OCI-LY3 (cell line): ENCODE data around the gene PAX5.

Experiments used
- H2AFZ ChIP-seq: fragments of 200-600, 300-600 bp; shearing (Covaris generic); 2 replicates; pipeline ENCODE4 v1.6.0; 2014; ENCODE audit warnings: antibody characterized with exemption, low read depth, low read length
- H3K27ac ChIP-seq: fragments of 200-600, 300-600 bp; sonication (generic); 2 replicates; pipeline ENCODE4 v1.5.1; 2014; ENCODE audit warnings: mild to moderate bottlenecking, low read length, moderate library complexity, mixed read lengths
- H3K27me3 ChIP-seq: fragments of 200-600, 300-600 bp; sonication (generic); 2 replicates; pipeline ENCODE4 v1.6.1; 2014; ENCODE audit warnings: low read depth, low read length, mixed read lengths
- H3K36me3 ChIP-seq: fragments of 200-600, 300-600 bp; sonication (generic); replicated peaks from 2 replicates; pipeline ENCODE3; 2014; ENCODE audit warnings: low read depth, low read length, mixed read lengths
- H3K4me1 ChIP-seq: fragments of 300-600, 200-600 bp; sonication (generic); 2 replicates; pipeline ENCODE4 v1.6.1; 2014; ENCODE audit warnings: low read length, mixed read lengths
- H3K4me2 ChIP-seq: fragments of 200-600, 300-600 bp; sonication (generic); 2 replicates; pipeline ENCODE4 v1.6.1; 2014; ENCODE audit warnings: low read length, mixed read lengths
- H3K4me3 ChIP-seq: fragments of 300-600, 200-600 bp; sonication (generic); 2 replicates; pipeline ENCODE4 v1.5.1; 2014; ENCODE audit warnings: antibody characterized with exemption, mild to moderate bottlenecking, low read length, moderate library complexity
- H3K79me2 ChIP-seq: fragments of 300-600, 200-600 bp; shearing (Covaris generic); 2 replicates; pipeline ENCODE4 v1.6.1; 2014; ENCODE audit warnings: mild to moderate bottlenecking, low read length, mixed read lengths
- H3K9ac ChIP-seq: fragments of 300-600, 200-600 bp; shearing (Covaris generic); 2 replicates; pipeline ENCODE4 v1.6.0; 2014; ENCODE audit warnings: mild to moderate bottlenecking, low read length, moderate library complexity
- H3K9me3 ChIP-seq: fragments of 200-600, 300-600 bp; shearing (Covaris generic); 2 replicates; pipeline ENCODE4 v1.6.1; 2014; ENCODE audit warnings: low read length, mixed read lengths; ENCODE audit not compliant: insufficient read depth
- H4K20me1 ChIP-seq: fragments of 200-600, 300-600 bp; sonication (generic); 2 replicates; pipeline ENCODE4 v1.6.1; 2016; ENCODE audit warnings: low read length, mixed read lengths; ENCODE audit not compliant: insufficient read depth
- CTCF ChIP-seq: fragments of 200-600, 300-600 bp; sonication (generic); IDR thresholded peaks from 2 replicates; pipeline ENCODE4 v1.5.1; 2014; ENCODE audit warnings: antibody characterized with exemption, low read length, low read depth
- EZH2phosphoT487 ChIP-seq: fragments of 200-600 bp; shearing (Covaris generic); IDR thresholded peaks from 2 replicates; pipeline ENCODE4 v1.6.1; 2018; ENCODE audit warnings: antibody characterized with exemption, mixed run types, low read depth

PAX5 gene

GRCh38 chr9:36959681-36960574, 74.1 kb downstream of the PAX5 start:
- Histone ChIP-seq H3K9me3 (no peaks in the 10 kb centered on the region), H3K27ac (no peak overlapping the region), H2AFZ (no peak overlapping the region), H3K4me3 (no peak overlapping the region), H3K79me2 (peaks cover 83% of the 10 kb centered on the region), H3K36me3 (peaks cover 85% of the 10 kb centered on the region), H3K4me1 (no peaks in the 10 kb centered on the region), H3K27me3 (no peaks in the 10 kb centered on the region), H4K20me1 (peaks cover 76% of the 10 kb centered on the region), H3K9ac (no peak overlapping the region), H3K4me2 (no peak overlapping the region)
- no peak for TF ChIP-seq EZH2phosphoT487
- no peak for TF ChIP-seq CTCF

GRCh38 chr9:36956908-36957307, 77.2 kb downstream of the PAX5 start:
- H2AFZ ChIP-seq = no peak overlapping the region
- H3K4me1 ChIP-seq = peaks cover 1% of the 10 kb centered on the region; the same call in 1 of the 2 replicates
- peaks cover 76% of the 10 kb centered on the region for H3K79me2 ChIP-seq
- no peak overlapping the region for H3K4me3 ChIP-seq
- no peak overlapping the region for H3K9ac ChIP-seq
- peaks cover 84% of the 10 kb centered on the region for H3K36me3 ChIP-seq
- no peak overlapping the region for H3K4me2 ChIP-seq
- H3K9me3 ChIP-seq = no peaks in the 10 kb centered on the region
- H4K20me1 ChIP-seq = peaks cover 57% of the 10 kb centered on the region
- no peak for TF ChIP-seq CTCF
- TF ChIP-seq EZH2phosphoT487 = no peak
- no peak overlapping the region for H3K27ac ChIP-seq
- no peaks in the 10 kb centered on the region for H3K27me3 ChIP-seq

- H3K27me3 ChIP-seq = no peaks in the 10 kb centered on the region
- H4K20me1 ChIP-seq = peaks cover 43% of the 10 kb centered on the region
- no peaks in the 10 kb centered on the region for H3K9me3 ChIP-seq
- no peak overlapping the region for H3K4me2 ChIP-seq
- H3K4me3 ChIP-seq = no peak overlapping the region
- H3K9ac ChIP-seq = no peak overlapping the region
- TF ChIP-seq CTCF (no peak), EZH2phosphoT487 (no peak)
- no peak overlapping the region for H3K27ac ChIP-seq
- no peak overlapping the region for H2AFZ ChIP-seq
- peaks cover 60% of the 10 kb centered on the region for H3K36me3 ChIP-seq
- peaks cover 44% of the 10 kb centered on the region for H3K4me1 ChIP-seq
- peaks cover 76% of the 10 kb centered on the region for H3K79me2 ChIP-seq
Measured at GRCh38 chr9:36950389-36950788, 83.7 kb downstream of the PAX5 start.

DNA sequence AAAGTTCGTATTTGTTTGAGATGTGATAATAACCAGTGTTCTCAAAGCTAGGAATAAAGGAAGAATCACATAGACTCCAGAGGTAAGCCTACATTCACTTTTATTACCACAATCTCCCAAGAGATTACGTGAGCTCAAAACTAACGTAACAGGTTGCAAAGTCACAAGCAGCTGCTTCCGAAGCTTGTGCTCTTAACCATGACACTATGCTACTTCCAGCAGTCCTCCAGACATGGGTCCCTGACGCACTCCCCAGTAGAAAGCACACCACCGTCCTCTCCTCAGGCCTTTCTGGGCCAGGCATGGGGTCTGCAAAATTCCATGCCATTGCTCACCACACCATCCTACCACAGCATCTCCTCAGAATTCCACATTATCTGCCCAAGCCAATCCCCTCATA, 84.6 kb downstream of the PAX5 start:
- 0 out of 2 replicates have a peak overlapping the region, but pooled peaks have one; percentile 2 for H3K27ac ChIP-seq
- H4K20me1 ChIP-seq = peaks cover 51% of the 10 kb centered on the region
- no peak overlapping the region for H3K4me2 ChIP-seq
- no peak overlapping the region for H2AFZ ChIP-seq
- no peaks in the 10 kb centered on the region for H3K27me3 ChIP-seq
- TF ChIP-seq EZH2phosphoT487 (no peak), CTCF (no peak)
- H3K9ac ChIP-seq = no peak overlapping the region
- H3K79me2 ChIP-seq = peaks cover 85% of the 10 kb centered on the region
- H3K9me3 ChIP-seq = no peaks in the 10 kb centered on the region
- no peak overlapping the region for H3K4me3 ChIP-seq
- peaks cover 52% of the 10 kb centered on the region for H3K36me3 ChIP-seq
- peaks cover 44% of the 10 kb centered on the region for H3K4me1 ChIP-seq
